Stomach (tissue), 4 donors: ENCODE results near the gene CAMK2A.

Experiments used
- CTCF ChIP-seq, 7 experiments: fragments of 450-650 bp in 4 of 7; fragments of 200-600 bp in 3 of 7; sonication (generic) in 3 of 7; IDR thresholded peaks; one replicate each; pipeline ENCODE4 v1.5.1; 2016 to 2019; ENCODE audit warnings: antibody characterized with exemption in 7 of 7, control low read depth in 2 of 7, mild to moderate bottlenecking in 1 of 7
- POLR2A ChIP-seq, 4 donors: fragments of 450-650 bp; IDR thresholded peaks; one replicate each; pipeline ENCODE4 v1.6.1; 2016; ENCODE audit warnings: antibody characterized with exemption in 4 of 4, control low read depth in 2 of 4, mild to moderate bottlenecking in 1 of 4, moderate library complexity in 1 of 4

- TF ChIP-seq POLR2A (IDR thresholded peaks at IDR 0.05) (no peak), CTCF (IDR thresholded peaks at IDR 0.05) (no peak)
Measured at GRCh38 chr5:150189326-150189725, 100.2 kb downstream of the CAMK2A start.
